ENCODE results near the gene NCF4. TPM values are rescaled to one million over a fixed set of nuclear protein-coding genes. Genes with fewer than 3 reads are reported as not detected.

The NCF4 gene
- total and polyA plus RNA-seq, 9 of the 15 experiments (the other 6 are each of a cell fraction or from before 2014, with no cell fraction given): 0.04 to 0.95 (median 0.33) TPM

DNA sequence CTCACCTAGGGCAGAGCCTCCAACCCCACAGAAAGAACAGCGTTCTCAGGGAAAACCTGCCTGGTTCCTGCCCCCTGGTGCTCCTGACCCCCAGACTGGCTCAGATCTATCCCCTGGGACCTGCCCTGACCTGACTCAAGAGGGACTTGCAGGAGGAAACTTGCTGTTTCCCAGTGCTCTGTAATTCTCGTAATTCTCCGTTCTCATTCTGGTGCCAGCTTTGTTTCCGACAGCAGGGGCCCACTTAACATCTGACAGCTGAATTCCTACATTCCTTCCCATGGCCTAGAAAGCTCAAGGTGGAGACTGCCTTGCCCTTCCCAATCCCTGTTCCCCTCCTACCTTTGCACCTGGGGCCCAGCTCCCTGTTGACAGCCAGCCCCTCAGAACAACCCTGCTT lies 40.1 kb downstream of the NCF4 start:
- no peak for ATAC-seq

More for the DNA sequence above, 40.1 kb downstream of the NCF4 start:
- WGBS (ENCODE audit: insufficient coverage, low coverage, missing lambda C conversion rate): 4% methylated on average over 4 of the region's 4 CpGs
- Histone ChIP-seq H3K27me3 (ENCODE audit: control insufficient read depth in 2 of 2, insufficient read depth in 2 of 2, low read length in 2 of 2) (peaks cover 0 to 13% of the 10 kb centered on the region in 2 experiments; a peak in 2 of 5 replicates), H3K9me1 (ENCODE audit: control insufficient read depth, insufficient read depth, low read length) (no peaks in the 10 kb centered on the region), H3K4me2 (ENCODE audit: insufficient read depth, low read length) (no peak overlapping the region), H3K79me2 (ENCODE audit: control insufficient read depth, insufficient read depth, low read length) (no peaks in the 10 kb centered on the region), H4K20me1 (replicated peaks; ENCODE audit: control insufficient read depth, insufficient read depth, low read length) (no peaks in the 10 kb centered on the region), H2AFZ (ENCODE audit: low read depth, low read length) (no peak overlapping the region), H3K9me3 (replicated peaks; ENCODE audit: control insufficient read depth, insufficient read depth, low read depth, low read length) (no peaks in the 10 kb centered on the region), H3K27ac (ENCODE audit: extremely low read depth, low read depth, low read length) (no peak overlapping the region), H3K4me3 (no peak overlapping the region), H3K4me1 (replicated peaks in 1 of 2; ENCODE audit: control insufficient read depth in 2 of 2, insufficient read depth in 2 of 2, low read length in 2 of 2) (peaks cover 0 to 5% of the 10 kb centered on the region in 2 experiments; a peak in 1 of 5 replicates), H3K36me3 (ENCODE audit: control insufficient read depth, insufficient read depth, low read length) (no peaks in the 10 kb centered on the region), H3K9ac (ENCODE audit: insufficient read depth in 1 of 2, low read depth in 2 of 2, low read length in 2 of 2) (no peak overlapping the region)
- no peak for TF ChIP-seq PHF21A (IDR thresholded peaks at IDR 0.05; ENCODE audit: borderline replicate concordance, low read depth)
- TF ChIP-seq, protein P1, sequence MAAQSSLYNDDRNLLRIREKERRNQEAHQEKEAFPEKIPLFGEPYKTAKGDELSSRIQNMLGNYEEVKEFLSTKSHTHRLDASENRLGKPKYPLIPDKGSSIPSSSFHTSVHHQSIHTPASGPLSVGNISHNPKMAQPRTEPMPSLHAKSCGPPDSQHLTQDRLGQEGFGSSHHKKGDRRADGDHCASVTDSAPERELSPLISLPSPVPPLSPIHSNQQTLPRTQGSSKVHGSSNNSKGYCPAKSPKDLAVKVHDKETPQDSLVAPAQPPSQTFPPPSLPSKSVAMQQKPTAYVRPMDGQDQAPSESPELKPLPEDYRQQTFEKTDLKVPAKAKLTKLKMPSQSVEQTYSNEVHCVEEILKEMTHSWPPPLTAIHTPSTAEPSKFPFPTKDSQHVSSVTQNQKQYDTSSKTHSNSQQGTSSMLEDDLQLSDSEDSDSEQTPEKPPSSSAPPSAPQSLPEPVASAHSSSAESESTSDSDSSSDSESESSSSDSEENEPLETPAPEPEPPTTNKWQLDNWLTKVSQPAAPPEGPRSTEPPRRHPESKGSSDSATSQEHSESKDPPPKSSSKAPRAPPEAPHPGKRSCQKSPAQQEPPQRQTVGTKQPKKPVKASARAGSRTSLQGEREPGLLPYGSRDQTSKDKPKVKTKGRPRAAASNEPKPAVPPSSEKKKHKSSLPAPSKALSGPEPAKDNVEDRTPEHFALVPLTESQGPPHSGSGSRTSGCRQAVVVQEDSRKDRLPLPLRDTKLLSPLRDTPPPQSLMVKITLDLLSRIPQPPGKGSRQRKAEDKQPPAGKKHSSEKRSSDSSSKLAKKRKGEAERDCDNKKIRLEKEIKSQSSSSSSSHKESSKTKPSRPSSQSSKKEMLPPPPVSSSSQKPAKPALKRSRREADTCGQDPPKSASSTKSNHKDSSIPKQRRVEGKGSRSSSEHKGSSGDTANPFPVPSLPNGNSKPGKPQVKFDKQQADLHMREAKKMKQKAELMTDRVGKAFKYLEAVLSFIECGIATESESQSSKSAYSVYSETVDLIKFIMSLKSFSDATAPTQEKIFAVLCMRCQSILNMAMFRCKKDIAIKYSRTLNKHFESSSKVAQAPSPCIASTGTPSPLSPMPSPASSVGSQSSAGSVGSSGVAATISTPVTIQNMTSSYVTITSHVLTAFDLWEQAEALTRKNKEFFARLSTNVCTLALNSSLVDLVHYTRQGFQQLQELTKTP (IDR thresholded peaks at IDR 0.05; ENCODE audit: low read depth in 1 of 2, partially characterized antibody in 2 of 2): no peak
- no peak for TF ChIP-seq ZNF124 (CRISPR knock-in tag; IDR thresholded peaks at IDR 0.05)
- no peak for TF ChIP-seq ADNP (tag; IDR thresholded peaks at IDR 0.05)
- BruUV-seq (replicated peaks): no TSS peak
- ChIA-PET CTCF (ENCODE audit: low intra/inter-chr PET ratio) (no interaction called here), POLR2A (interaction anchor here (0.7 kb wide), 1 partner anchor 59 kb away, joined by 3 read pairs; no protein-coding TSS in a partner anchor)
- no peak for FAIRE-seq
- in situ Hi-C loops (cut with MboI): no loop called here
- intact Hi-C loops (cut with micrococcal nuclease): no loop called here
- DNase-seq (ENCODE audit: extremely low read depth in 1 of 4, low spot score in 3 of 4): no peak

All from K562 (cell line).